Measurements from ENCODE around the gene ZEB1. TPM values are rescaled to one million over a fixed set of nuclear protein-coding genes. Genes with fewer than 3 reads are reported as not detected.

Gene ZEB1
- total and polyA plus RNA-seq, 2 of the 4 experiments (the other 2 are of a cell fraction), result 23.7 to 108 TPM

DNA sequence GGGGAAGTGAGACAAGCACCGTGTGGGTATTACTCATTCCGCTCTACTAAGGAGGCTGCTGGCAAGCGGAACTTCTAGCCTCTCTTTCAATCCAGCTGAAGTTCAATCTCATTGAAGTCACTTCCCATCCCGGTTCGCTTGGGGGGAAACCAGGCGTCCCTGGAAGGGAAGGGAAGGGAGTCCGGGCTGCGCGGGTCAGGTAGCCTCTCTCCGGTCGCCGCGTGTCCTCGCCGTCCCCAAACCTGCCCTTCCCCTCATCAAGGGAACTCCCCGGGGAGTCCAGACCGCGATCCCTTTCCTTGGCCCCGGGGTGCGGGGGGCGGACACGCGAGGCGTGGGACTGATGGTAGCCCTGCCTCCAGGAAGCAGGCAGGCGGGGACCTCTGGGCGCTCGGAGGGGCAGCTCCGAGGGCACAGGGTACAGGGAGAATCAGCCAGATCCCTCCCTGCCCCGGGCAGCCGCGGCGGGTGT is 598 bp upstream of the ZEB1 start:
- peak overlapping the region; percentile 99 for H3K4ac ChIP-seq (ENCODE audit: low read depth, low read length)
- peak overlapping the region; percentile 93 for H3K14ac ChIP-seq (replicated peaks; ENCODE audit: low read depth, low read length)
- in situ Hi-C loops (cut with MboI; ENCODE audit: low sequenced_read_pairs) (loop anchor here (10.0 kb wide), 1 partner anchor 544 kb away; no protein-coding TSS in a partner anchor), intact Hi-C loops (cut with micrococcal nuclease) (loop anchor here (5.0 kb wide), 1 partner anchor 181 kb away; no protein-coding TSS in a partner anchor), dilution Hi-C loops (cut with HindIII; ENCODE audit: low sequenced_read_pairs, unreplicated experiment) (no loop called here)
- H2BK20ac ChIP-seq (ENCODE audit: low read depth, low read length), result peak overlapping the region; percentile 60
- peak overlapping the region; percentile 98 for H2AK5ac ChIP-seq (ENCODE audit: low read depth, low read length)
- ATAC-seq (ENCODE audit: low read depth), result peak; percentile 63
- POLR2A ChIA-PET (ENCODE audit: unreplicated experiment), result interaction anchor here (0.6 kb wide), 1 partner anchor 532 kb away, joined by 3 read pairs; no protein-coding TSS in a partner anchor
- peaks cover 27% of the 10 kb centered on the region for H4K20me1 ChIP-seq (ENCODE audit: insufficient read depth, low read length)
- BruUV-seq (replicated peaks), result no TSS peak
- peak overlapping the region; percentile 55 for H3K18ac ChIP-seq (ENCODE audit: low read depth, low read length)
- H3K4me1 ChIP-seq (ENCODE audit: control insufficient read depth, insufficient read depth, low read length), result peaks cover 7% of the 10 kb centered on the region
- peak overlapping the region; percentile 86 for H2BK5ac ChIP-seq (ENCODE audit: low read depth, low read length, poor library complexity, severe bottlenecking)
- peaks cover 8% of the 10 kb centered on the region for H3K9me1 ChIP-seq (ENCODE audit: insufficient read depth, low read length)
- peak overlapping the region; percentile 91 for H3K23ac ChIP-seq (ENCODE audit: low read depth, low read length)
- peak overlapping the region; percentile 81 for H3K9ac ChIP-seq (ENCODE audit: low read depth, low read length)
- TF ChIP-seq MXI1 (IDR thresholded peaks at IDR 0.05; ENCODE audit: borderline replicate concordance, low read depth, low read length), result peak; percentile 7; the same call in 1 of the 2 replicates
- TF ChIP-seq POLR2A (IDR thresholded peaks at IDR 0.05; ENCODE audit: low read depth, low read length), result peak; percentile 73
- TF ChIP-seq NFE2L2 (IDR thresholded peaks at IDR 0.05; ENCODE audit: low read depth, low read length), result no peak
- peak overlapping the region; percentile 92 for H2AK9ac ChIP-seq (replicated peaks; ENCODE audit: low read depth, low read length, poor library complexity)
- WGBS, 2 experiments (ENCODE audit: extremely low coverage in 2 of 2, insufficient read length in 1 of 2), result 1% methylated on average over 9 of the region's 32 CpGs; no CpG with 5 or more reads in 1 of the 2 experiments
- no peaks in the 10 kb centered on the region for H3K27me3 ChIP-seq (ENCODE audit: control insufficient read depth, insufficient read depth, low read length)
- peaks cover 9 to 42% of the 10 kb centered on the region in 2 experiments for H3K79me1 ChIP-seq (ENCODE audit: low read depth in 1 of 2, low read length in 2 of 2)
- peak overlapping the region; percentile 98 for H4K91ac ChIP-seq (ENCODE audit: insufficient read depth, low read depth, low read length)
- H2BK120ac ChIP-seq (ENCODE audit: low read depth, low read length), result peak overlapping the region; percentile 97
- peak overlapping the region; percentile 82 to 98 for H4K8ac ChIP-seq (ENCODE audit: low read depth in 2 of 2, low read length in 2 of 2)
- peak overlapping the region; percentile 29 for H4K5ac ChIP-seq (ENCODE audit: low read depth, low read length)
- peak; percentile 80 for DNase-seq
- no peaks in the 10 kb centered on the region for H3K9me3 ChIP-seq (ENCODE audit: control insufficient read depth, insufficient read depth, low read length)
- peak overlapping the region; percentile 92 for H3K56ac ChIP-seq (ENCODE audit: extremely low read depth, insufficient read depth, low read length)
- no peaks in the 10 kb centered on the region for H3K36me3 ChIP-seq (ENCODE audit: control insufficient read depth, insufficient read depth, low read length)
- peak overlapping the region; percentile 94 for H2AFZ ChIP-seq (replicated peaks; ENCODE audit: low read length, poor library complexity)
- peak overlapping the region; percentile 65 for H3K4me3 ChIP-seq (ENCODE audit: insufficient read depth, low read depth, low read length)
- peak overlapping the region; percentile 75 for H2BK15ac ChIP-seq (ENCODE audit: low read depth, low read length)
- CTCF ChIA-PET, result interaction anchor here (1.0 kb wide), 1 partner anchor 679 kb away, joined by 4 read pairs; no protein-coding TSS in a partner anchor
- H3K4me2 ChIP-seq (ENCODE audit: low read depth, low read length), result peak overlapping the region; percentile 100
- peak overlapping the region; percentile 92 for H3K27ac ChIP-seq (ENCODE audit: insufficient read depth, low read length)
